ENCODE measurements around the gene VRK1. TPM values are rescaled to one million over a fixed set of nuclear protein-coding genes. Genes with fewer than 3 reads are reported as not detected.

The VRK1 gene
- polyA plus RNA-seq, 2 of the 4 experiments (the other 2 are of a cell fraction), result 32.2 to 34.2 TPM

DNA sequence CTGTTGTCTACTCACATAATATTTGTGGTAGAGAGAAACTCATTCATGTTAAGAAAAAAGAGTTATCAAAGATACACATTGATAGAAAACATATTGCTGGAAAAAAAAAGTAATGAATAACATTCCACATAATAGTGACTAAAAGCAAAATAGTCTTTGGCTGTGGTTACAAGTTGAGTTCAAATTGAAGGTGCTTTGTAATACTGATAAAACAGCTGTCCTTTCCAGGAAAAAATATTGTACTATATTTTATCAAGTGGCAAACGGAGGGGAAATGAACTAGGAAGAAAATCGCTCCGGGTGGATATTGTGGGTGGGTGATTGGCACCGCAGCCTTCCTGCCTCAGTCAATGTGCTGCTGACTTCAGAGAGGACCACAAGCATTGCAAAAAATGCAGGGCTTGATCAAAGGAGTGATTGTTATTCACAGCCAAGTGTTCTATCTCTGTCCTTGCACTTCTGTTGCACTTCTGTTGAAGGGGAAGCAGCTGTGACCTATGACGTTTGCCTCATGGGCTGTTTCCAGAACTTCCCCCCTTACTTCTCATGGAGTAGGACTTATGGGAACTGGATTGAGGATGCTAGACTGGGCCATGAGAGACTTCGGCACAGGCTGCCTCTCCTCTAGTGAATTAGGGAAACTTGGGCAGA is 114.4 kb downstream of the VRK1 start:
- no peak for ATAC-seq
- Histone ChIP-seq H3K4me3 (no peak overlapping the region), H3K27ac (no peak overlapping the region), H3K4me1 (no peaks in the 10 kb centered on the region), H3K9me3 (peaks cover 6% of the 10 kb centered on the region; the same call in 1 of the 3 replicates), H3K4me2 (no peak overlapping the region)
- TF ChIP-seq CHD2 (IDR thresholded peaks at IDR 0.05; ENCODE audit: low read length, partially characterized antibody), result no peak
- no peak for TF ChIP-seq HOXA7 (CRISPR knock-in tag; IDR thresholded peaks at IDR 0.05)
- TF ChIP-seq, protein P1, sequence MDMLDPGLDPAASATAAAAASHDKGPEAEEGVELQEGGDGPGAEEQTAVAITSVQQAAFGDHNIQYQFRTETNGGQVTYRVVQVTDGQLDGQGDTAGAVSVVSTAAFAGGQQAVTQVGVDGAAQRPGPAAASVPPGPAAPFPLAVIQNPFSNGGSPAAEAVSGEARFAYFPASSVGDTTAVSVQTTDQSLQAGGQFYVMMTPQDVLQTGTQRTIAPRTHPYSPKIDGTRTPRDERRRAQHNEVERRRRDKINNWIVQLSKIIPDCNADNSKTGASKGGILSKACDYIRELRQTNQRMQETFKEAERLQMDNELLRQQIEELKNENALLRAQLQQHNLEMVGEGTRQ (IDR thresholded peaks at IDR 0.05), result no peak
- no peak for TF ChIP-seq SREBF2 (IDR thresholded peaks at IDR 0.05)
- no peak for TF ChIP-seq HDAC2 (IDR thresholded peaks at IDR 0.05)
- TF ChIP-seq EP300 (IDR thresholded peaks at IDR 0.05), result no peak
- TF ChIP-seq, protein P2, sequence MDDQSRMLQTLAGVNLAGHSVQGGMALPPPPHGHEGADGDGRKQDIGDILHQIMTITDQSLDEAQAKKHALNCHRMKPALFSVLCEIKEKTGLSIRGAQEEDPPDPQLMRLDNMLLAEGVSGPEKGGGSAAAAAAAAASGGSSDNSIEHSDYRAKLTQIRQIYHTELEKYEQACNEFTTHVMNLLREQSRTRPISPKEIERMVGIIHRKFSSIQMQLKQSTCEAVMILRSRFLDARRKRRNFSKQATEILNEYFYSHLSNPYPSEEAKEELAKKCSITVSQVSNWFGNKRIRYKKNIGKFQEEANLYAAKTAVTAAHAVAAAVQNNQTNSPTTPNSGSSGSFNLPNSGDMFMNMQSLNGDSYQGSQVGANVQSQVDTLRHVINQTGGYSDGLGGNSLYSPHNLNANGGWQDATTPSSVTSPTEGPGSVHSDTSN (IDR thresholded peaks at IDR 0.05), result no peak
- TF ChIP-seq SMC3 (IDR thresholded peaks at IDR 0.05), result no peak
- TF ChIP-seq KDM5A (IDR thresholded peaks at IDR 0.05), result no peak
- TF ChIP-seq PHF8 (IDR thresholded peaks at IDR 0.05; ENCODE audit: borderline replicate concordance, low read depth), result no peak
- no peak for TF ChIP-seq KDM1A (IDR thresholded peaks at IDR 0.05; ENCODE audit: low read depth)
- TF ChIP-seq TFCP2L1 (CRISPR knock-in tag; IDR thresholded peaks at IDR 0.05), result no peak
- TF ChIP-seq, protein P3, sequence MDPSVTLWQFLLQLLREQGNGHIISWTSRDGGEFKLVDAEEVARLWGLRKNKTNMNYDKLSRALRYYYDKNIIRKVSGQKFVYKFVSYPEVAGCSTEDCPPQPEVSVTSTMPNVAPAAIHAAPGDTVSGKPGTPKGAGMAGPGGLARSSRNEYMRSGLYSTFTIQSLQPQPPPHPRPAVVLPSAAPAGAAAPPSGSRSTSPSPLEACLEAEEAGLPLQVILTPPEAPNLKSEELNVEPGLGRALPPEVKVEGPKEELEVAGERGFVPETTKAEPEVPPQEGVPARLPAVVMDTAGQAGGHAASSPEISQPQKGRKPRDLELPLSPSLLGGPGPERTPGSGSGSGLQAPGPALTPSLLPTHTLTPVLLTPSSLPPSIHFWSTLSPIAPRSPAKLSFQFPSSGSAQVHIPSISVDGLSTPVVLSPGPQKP (IDR thresholded peaks at IDR 0.05; ENCODE audit: low read depth, low read length), result no peak
- no peak for TF ChIP-seq RFX5 (IDR thresholded peaks at IDR 0.05)
- no peak for TF ChIP-seq RAD21 (conservative IDR thresholded peaks at IDR 0.05 in 1 of 2, IDR thresholded peaks at IDR 0.05 in 1 of 2)
- TF ChIP-seq ZNF302 (CRISPR knock-in tag; IDR thresholded peaks at IDR 0.05), result no peak
- TF ChIP-seq RCOR1 (IDR thresholded peaks at IDR 0.05; ENCODE audit: low read depth, low read length), result no peak
- no peak for TF ChIP-seq ZFP36 (IDR thresholded peaks at IDR 0.05; ENCODE audit: borderline replicate concordance, partially characterized antibody)
- TF ChIP-seq HOXB13 (CRISPR knock-in tag; IDR thresholded peaks at IDR 0.05; ENCODE audit: low read depth), result no peak
- TF ChIP-seq JUNB (IDR thresholded peaks at IDR 0.05), result no peak
- FAIRE-seq, result no peak
- WGBS (ENCODE audit: missing lambda C conversion rate), result 90% methylated on average over 6 of the region's 6 CpGs
- CTCF ChIA-PET, result interaction anchor here (0.5 kb wide), 1 partner anchor 609 kb away, joined by 3 read pairs; no protein-coding TSS in a partner anchor
- POLR2A ChIA-PET, result no interaction called here
- DNase-seq (ENCODE audit: low read depth in 1 of 2, low spot score in 1 of 2), result no peak

DNA sequence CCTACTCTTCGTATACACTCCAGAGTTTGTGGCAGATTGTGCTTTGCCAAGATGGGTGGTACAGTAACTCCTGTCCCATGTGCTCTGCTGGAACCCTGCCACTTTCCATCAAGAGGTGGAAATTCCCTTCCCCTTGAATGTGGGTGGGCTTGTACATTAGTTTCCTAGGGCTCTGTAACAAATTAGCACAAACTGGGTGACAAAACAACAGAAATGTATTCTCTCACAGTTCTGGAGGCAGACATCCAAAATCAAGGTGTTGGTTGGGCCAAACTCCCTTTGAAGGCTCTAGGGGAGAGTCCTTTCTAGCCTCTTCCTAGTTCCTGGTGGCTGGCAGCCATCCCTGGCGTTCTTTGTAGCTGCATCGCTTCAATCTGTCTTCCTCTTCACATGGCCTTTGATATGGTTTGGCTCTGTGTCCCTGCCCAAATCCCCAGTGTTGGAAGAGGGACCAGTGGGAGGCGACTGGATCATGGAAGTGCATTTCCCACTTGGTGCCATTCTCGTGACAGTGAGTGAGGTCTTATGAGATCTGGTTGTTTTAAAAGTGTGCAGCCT is 117.5 kb downstream of the VRK1 start:
- TF ChIP-seq NPAS2 (CRISPR knock-in tag; IDR thresholded peaks at IDR 0.05; ENCODE audit: borderline replicate concordance), result no peak
- TF ChIP-seq KDM5A (IDR thresholded peaks at IDR 0.05), result no peak
- TF ChIP-seq ZSCAN20 (CRISPR knock-in tag; IDR thresholded peaks at IDR 0.05), result no peak
- Histone ChIP-seq H3K4me3 (no peak overlapping the region), H3K4me1 (no peaks in the 10 kb centered on the region), H3K4me2 (no peak overlapping the region), H3K27ac (no peak overlapping the region), H3K9me3 (peaks cover under 1% of the 10 kb centered on the region; the same call in 1 of the 3 replicates)
- no peak for DNase-seq (ENCODE audit: low read depth in 1 of 2, low spot score in 1 of 2)
- ATAC-seq, result no peak
- FAIRE-seq, result no peak
- POLR2A ChIA-PET, result no interaction called here
- CTCF ChIA-PET, result interaction anchor here (0.7 kb wide), 1 partner anchor 183 kb away, joined by 3 read pairs; no protein-coding TSS in a partner anchor
- WGBS (ENCODE audit: missing lambda C conversion rate), result 86% methylated on average over 5 of the region's 5 CpGs

Measured in A549 (cell line).